Stimulated activated CD4-positive, alpha-beta T cell treated with anti-CD3 and anti-CD28 coated beads, Interleukin-2, amount 100 ng/mL, for 48 hours (primary cell): ENCODE measurements around the gene FTH1.
"Not testable (repeated sequence)": the region's sequence is repeated elsewhere in the genome, so short reads cannot be mapped to it uniquely, and the experiment has no call there.

Experiments used
- DNase-seq, 2 donors: peaks; one replicate each; pipeline ENCODE4 v3.0.0-alpha.2; 2020

The FTH1 gene

DNA sequence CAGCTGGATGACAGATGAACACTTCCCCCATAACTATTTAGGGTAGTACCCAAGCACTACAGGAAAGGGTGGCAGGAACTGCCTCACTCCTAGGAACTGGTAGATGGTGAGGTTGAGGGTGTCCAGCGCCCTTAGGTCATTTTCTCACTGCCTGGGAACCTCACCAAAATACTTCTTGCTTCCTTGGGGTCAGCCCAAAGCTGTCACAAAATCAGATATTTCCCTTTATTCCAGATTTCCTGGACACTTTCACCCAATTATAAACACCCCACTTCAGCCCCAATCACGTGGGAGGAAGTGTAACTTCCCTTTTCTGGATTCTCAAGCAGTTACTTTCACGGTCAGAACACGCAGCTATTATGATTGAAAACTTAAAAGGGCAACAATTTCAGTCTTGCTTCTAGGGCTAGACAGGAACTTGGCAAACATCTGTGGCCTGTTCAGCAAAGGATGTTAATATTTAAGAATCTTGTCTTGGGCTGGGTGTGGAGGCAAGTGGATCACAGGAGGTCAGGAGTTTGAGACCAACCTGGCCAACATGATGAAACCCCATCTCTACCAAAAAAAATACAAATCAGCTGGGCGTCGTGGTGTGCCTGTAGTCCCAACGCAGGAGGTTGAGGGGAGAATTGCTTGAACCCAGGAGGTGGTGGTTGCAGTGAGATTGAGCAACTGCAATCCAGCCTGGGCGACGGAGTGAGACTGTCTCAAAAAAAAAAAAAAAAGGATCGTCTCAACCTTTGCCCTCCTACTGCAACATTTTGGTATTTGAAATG, 4.0 kb downstream of the FTH1 start:
- DNase-seq, result no peak

DNA sequence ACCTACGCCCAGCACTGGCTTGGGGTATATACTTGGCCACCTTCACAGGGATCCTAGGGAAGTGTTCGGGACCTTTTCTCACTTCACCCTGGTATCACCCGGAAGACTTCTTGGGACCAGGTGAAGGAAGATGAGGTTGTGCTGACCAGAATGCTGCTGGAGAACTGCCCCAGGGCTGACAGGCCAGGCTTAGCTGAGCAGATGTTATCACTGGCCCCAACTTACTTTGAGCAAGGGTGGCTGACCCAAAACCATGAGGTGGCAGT, 4.5 kb downstream of the FTH1 start:
- no peak for DNase-seq

DNA sequence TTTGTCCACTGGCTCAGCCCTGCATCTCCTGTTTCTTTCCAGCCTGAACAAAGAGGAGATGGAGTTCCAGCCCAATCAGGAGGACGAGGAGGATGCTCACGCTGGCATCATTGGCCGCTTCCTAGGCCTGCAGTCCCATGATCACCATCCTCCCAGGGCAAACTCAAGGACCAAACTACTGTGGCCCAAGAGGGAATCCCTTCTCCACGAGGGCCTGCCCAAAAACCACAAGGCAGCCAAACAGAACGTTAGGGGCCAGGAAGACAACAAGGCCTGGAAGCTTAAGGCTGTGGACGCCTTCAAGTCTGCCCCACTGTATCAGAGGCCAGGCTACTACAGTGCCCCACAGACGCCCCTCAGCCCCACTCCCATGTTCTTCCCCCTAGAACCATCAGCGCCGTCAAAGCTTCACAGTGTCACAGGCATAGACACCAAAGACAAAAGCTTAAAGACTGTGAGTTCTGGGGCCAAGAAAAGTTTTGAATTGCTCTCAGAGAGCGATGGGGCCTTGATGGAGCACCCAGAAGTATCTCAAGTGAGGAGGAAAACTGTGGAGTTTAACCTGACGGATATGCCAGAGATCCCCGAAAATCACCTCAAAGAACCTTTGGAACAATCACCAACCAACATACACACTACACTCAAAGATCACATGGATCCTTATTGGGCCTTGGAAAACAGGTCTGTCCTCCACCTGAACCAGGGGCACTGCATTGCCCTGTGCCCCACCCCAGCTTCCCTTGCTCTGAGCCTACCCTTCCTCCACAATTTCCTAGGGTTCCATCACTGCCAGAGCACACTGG, 5.0 kb downstream of the FTH1 start:
- no peak for DNase-seq

DNA sequence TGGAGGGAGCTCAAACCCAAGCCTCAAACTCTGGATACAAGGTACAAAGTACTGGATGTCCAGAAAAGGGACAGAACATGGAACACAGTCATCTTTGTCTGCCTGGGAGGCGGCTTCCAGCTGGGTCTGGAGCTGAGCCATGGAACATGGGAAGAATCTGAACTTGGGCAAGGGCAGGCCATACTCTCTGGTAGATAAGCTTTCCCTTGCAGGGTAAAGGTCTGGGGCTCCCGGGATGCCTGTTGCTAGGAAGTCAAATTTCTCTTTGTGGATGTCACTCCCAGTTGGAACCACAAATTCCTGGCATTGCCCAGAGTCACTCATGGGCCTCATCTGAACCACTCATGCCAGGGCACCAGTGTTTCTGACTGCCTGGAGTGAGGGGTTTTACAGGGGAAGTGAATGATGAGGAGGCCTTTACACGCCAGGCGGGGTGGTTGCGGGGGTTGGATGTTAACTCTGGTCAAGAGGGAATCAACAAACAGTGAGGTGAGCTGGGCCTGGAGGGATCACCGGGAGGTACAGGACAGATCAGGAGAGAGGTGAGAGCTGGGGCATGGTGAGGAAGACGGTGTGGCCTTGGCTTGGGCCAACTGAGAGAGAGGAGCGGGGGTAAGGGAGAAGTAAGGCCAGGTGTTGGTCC, 5.7 kb downstream of the FTH1 start:
- no peak for DNase-seq

DNA sequence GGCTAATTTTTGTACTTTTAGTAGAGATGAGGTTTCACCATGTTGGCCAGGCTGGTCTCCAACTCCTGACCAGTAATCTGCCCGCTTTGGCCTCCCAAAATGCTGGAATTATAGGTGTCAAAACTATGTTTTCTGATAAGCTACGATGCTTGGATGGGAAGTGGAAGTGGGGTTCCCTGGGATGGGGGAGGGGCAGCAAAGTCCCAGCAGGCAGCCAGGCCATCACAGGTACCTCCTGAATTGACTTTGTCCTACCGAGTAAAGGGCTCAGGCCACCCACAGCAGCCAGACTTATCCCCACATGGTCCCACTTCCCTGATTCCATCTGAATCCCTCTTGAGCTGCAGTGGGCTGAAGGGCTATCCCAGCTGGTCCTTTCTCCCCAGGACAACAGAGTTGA, 6.9 kb downstream of the FTH1 start:
- no peak for DNase-seq

DNA sequence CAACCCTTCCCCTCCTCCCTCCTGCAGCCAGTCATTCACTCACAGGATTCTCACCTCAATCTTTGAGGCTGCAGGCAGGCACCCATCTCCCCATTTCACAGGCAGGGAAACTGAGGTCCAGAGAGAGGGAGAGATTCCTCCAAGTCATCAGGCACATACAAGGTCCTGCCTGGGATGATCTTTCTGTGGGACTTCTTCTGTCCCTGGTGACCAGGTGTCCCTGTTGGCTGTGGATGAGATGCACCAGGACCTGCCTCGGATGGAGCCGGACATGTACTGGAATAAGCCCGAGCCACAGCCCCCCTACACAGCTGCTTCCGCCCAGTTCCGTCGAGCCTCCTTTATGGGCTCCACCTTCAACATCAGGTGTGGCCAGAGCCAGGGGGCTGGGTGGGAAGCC, 7.8 kb downstream of the FTH1 start:
- no peak for DNase-seq

DNA sequence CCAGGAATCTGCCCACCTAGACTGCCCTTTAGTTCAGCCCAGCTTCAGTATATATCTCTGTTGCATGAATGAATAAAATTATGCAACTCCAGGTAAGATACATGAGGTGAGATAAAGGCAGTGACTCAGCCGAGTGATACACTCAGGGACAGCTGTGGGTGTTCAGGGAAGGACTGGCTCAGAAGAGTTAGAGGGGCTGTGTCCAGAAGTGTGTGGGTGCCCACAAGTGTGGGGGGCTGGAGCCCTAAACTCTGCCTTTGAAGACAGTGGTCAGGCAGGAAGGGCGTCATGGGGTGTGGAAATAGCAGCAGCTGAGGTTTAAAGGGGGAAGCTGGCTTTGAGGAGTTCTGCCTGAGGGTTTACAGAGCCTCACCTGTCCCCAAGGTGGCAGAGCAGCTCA, 8.3 kb downstream of the FTH1 start:
- DNase-seq, result no peak

DNA sequence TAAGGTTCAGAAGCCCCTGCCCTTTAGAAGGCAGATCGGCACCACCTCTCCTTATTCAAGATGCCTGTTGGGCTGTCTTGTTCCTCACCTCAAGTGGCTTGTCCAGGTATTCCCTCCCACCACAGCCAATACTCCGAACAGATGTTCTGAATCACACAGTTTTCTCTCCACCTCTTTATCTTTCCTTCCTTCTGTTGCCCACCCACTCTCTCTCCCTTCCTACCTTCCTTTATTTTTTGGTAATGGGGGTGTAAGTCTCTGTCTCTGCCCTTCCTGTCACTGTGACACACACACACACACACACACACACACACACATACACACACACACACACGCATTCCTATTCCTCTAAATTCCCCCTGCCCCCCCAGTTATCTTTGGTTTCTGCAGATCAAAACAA, 8.8 kb downstream of the FTH1 start:
- no peak for DNase-seq

DNA sequence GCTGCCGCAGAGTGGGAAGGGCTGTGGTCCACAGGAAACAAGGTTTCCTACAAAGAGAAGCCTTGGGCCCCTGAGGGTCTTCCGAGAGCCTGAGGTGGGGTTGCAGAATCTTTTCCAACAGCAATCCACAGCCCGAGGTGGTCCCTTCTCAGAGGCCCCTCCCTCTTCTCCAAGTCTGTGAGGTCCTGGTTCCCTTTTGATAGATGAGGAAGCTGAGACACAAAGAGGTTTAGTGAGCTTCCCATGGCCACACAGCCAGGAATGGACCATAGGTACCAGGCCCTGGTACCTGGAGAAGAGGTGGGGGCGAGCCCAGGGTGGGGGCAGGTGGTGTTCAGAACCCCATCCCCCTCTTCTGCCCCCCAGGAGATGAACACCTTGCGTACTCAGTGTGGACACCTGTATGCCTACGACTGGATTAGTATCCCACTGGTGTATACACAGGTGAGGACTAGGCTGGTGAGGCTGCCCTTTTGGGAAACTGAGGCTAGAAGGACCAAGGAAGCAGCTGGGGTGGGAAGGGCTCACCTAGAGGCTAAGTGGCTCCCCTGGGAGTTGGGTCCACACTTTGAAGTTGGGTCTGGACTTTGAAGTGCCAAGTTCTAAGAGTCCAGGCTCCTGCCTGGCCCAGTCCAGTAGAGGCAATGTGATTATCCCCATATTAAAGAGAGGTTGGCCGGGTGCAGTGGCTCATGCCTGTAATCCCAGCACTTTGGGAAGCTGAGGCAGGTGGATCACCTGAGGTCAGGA, 10.2 kb downstream of the FTH1 start:
- no peak for DNase-seq

DNA sequence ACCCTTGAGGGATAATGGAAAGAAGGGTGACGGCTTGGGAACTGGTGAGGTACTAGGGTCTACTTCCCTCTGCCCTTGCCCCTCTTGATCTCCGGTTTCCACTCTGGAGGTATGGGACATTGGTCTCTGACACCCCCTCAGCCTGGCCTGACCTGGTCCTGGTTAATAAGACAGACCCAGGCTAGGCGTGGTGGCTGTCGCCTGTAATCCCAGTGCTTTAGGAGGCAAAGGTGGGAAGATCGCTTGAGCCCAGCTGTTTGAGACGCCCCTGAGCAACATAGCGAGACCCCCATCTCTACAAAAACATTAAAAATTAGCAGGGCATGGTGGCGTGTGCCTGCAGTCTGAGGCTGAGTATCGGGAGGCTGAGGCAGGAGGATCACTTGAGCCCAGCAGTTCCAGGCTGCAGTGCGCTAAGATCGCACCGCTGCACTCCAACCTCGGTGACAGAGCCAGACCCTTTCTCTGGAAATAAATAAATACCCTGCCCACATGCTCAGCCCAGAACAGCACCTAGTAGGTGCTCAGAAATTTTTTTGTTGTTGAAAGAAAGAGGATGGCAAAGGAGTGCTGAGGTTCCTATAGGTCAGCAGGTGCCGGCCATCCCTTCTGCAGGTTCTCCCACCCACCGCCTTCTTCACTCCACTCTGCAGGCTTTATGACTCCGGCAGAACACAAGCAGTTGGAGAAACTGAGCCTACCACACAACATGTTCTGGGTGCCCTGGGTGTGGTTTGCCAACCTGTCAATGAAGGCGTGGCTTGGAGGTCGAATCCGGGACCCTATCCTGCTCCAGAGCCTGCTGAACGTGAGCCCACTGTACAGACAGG, 11.0 kb downstream of the FTH1 start:
- no peak for DNase-seq

DNA sequence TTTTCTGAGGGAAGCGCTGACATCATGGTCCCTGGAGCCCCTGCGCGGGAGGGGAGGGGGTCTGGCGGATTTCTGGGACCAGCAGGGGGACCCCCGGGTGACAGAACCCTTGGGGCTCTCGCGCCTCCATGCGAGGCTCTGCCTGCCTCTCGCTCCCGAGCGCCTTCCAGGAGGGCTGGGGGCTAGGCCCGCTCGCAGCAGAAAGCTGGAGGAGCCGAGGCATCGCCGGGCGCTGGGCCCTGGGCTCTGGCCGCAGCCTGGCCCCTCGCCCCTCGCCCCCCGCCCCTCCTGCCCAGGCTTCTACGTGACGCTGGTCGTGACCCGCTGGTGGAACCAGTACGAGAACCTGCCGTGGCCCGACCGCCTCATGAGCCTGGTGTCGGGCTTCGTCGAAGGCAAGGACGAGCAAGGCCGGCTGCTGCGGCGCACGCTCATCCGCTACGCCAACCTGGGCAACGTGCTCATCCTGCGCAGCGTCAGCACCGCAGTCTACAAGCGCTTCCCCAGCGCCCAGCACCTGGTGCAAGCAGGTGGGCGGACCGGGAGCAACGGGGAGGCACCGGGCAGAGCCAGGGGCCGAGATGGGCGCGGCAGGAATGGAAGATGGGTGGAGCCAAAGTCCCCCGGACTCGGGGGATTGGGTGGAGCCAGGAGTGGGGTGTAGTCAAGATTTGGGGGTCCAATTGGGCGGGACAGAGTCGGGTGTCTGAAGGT, 11.9 kb downstream of the FTH1 start:
- no peak for DNase-seq

DNA sequence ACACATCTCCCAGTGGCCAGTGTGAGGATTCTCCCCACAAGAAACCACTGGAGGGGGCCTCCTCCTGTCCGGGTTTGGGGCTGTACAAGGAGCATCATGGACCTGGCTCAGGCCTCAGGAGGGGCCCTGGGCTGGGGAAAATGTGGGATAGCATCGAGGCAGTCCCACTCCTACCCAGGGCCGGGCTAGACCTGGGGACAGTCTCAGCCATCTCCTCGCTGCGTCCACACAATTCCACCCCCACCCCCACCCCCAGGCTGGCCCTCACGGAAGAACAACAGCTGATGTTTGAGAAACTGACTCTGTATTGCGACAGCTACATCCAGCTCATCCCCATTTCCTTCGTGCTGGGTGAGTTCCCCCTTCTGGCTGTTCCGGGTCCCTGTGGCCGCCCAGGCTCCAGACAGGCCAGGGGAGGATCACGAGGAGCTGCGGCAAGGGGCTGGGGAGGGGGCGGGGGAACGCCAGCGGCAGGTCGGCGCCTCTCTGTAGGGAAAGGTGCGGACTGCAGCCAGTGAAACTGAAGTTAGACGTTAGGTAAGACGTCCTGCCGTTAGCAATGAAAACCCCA, 12.5 kb downstream of the FTH1 start:
- no peak for DNase-seq

DNA sequence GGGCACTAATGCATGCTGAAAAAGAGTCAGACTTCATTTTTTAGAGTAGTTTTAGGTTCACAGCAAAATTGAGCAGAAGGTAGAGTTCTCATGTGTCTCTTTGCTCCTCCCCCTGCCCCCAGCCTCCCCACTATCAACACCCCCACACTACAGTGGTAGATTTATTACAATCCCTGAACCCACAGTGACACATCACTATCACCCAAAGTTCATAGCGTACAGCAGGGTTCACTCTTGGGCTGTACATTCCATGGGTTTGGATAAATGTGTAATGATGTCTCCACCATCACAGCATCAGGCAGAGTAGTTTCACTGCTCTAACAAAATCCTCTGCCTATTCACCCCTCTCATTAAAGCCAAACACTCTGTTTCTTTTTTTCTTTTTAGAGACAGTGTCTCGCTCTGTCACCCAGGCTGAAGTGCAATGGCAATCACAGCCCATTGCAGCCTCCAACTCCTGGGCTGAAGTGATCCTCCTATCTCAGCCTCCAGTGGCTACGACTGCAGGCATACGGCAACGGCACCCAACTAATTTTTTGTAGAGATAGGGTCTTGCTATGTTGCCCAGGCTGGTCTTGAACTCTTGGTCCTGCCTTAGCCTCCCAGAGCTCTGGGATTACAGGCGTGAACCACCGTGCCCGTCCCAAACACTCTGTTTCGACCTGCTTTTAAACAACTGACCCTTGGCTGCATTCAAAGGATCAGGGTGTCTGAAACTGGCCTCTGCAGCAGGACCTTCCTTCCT, 13.2 kb downstream of the FTH1 start:
- DNase-seq, result no peak

DNA sequence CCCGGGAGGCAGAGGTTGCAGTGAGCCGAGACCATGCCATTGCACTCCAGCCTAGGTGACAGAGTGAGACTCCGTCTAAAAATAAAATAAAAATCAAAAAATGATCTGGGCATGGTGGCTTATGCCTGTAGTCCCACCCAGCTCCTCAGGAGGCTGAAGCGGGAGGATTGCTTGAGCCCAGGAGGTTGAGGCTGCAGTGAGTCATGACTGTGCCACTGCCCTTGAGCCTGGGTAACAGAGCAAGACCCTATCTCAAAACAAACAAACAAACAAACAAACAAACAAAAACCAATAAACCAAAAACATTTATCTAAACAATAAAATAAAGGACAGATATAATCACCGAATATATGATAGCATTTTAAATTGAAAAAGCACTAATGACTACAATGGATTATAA, 13.8 kb downstream of the FTH1 start:
- not testable (repeated sequence) for DNase-seq

DNA sequence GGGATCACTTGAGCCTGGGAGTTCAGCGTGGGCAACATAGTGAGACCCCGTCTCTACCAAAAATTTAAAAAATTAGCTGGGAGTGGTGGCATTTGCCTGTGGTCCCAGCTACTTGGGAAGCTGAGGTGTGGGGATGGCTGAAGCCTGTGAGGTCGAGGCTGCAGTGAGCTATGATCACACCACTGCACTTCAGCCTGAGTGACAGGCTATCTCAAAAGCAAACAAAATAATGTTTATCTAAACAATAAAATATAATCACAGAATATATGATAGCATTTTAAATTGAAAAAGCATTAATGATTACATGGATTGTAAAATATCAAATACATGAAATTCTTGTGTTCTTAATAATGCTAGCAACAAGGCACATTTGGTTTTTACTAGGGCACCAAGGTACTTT, 14.6 kb downstream of the FTH1 start:
- no peak for DNase-seq

DNA sequence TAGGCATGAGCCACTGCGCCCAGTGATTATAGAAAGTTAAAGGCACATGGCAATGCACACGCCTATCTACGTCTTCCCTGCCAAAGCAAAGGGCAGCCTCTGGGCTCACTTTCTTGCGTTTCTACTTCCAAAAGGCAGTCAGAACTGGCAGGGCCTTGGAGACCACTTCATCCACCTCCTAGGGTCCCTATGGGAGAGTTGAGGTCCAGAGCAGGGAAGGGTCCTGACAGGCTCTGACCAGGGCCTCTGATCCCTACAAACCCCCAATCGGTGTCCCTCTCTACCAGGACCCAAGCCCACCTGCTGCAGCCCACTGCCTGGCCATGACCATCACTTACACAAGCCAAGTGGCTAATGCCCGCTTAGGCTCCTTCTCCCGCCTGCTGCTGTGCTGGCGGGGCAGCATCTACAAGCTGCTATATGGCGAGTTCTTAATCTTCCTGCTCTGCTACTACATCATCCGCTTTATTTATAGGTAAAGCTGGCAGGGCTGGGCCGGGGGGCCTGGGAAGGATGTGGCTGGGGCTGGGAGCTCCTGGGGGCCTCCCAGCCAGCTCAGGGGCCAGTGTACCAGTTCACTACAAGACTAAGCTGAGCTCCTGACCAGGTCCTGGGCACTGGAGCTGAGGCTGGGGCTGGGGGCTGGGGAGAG, 15.8 kb downstream of the FTH1 start:
- no peak for DNase-seq

DNA sequence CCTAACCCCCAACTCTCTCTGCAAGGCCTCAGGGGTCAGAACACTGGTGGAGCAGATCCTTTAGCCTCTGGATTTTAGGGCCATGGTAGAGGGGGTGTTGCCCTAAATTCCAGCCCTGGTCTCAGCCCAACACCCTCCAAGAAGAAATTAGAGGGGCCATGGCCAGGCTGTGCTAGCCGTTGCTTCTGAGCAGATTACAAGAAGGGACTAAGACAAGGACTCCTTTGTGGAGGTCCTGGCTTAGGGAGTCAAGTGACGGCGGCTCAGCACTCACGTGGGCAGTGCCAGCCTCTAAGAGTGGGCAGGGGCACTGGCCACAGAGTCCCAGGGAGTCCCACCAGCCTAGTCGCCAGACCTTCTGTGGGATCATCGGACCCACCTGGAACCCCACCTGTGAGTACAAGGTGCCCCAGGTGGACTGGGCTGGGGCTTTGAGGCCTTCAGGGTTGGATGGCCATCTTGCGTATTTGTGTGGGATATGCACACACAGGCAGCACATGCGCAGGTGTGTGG, 17.3 kb downstream of the FTH1 start, which contains the start of gene BEST1:
Gene BEST1, plus strand, starts transcription at position 317 of the 513 bp plus-strand sequence. CDS start 1,456 bp downstream, outside the sequence.
- DNase-seq, result no peak

DNA sequence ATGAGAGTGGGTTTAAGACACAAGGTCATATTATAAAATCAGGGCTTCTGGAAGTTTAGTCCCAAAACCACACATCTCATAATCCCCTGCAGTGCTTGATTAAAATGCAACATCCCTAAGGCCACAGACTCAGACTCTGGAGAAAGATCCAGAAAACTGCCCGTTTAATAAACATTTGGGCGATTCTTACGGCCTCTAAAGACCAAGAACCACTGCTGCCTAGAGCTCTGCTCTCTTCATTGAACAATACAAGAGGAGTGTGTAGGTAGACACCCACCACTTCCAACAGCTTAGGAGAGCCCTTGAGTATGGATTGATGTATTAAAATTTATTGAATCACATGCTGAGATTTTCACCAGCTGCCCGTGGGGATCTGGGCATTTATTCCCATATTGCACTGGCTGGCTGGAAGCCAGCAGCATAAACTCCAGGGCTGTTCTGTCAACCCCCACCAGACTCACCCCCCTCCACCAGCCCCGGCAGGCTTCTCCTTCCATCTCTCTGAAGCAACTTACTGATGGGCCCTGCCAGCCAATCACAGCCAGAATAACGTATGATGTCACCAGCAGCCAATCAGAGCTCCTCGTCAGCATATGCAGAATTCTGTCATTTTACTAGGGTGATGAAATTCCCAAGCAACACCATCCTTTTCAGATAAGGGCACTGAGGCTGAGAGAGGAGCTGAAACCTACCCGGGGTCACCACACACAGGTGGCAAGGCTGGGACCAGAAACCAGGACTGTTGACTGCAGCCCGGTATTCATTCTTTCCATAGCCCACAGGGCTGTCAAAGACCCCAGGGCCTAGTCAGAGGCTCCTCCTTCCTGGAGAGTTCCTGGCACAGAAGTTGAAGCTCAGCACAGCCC, 18.0 kb downstream of the FTH1 start:
- no peak for DNase-seq

DNA sequence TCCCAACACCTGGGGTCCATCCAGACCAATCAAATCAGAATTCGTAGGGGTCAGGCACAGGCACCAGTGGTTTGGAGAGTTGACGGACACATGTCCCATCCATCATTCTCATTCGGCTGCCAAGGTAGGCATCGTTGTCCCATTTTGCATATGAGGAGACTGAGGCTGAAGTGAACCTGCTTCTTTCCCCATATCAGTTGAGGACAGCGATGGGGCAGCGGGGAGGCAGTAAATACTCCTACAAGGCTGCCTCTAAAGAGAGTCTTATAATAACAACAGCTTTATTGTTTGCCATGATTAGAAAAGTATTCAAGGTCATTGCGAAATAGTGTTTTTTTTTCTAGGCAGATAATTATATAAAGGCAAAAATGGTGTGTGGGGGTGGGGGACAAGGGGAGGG, 18.9 kb downstream of the FTH1 start:
- DNase-seq, result no peak
